Breast epithelium (tissue), 4 donors: ENCODE measurements around the gene JDP2. TPM values are rescaled to one million over a fixed set of nuclear protein-coding genes. Genes with fewer than 3 reads are reported as not detected.

ENCODE experiments used
- DNase-seq, 2 donors: peaks; one replicate each; pipeline ENCODE4 v3.0.0-alpha.2; 2019; ENCODE audit warnings: low spot score in 2 of 2
- H3K27ac ChIP-seq, 2 donors: fragments of 200-600 bp; sonication (generic) in 1 of 2; one replicate each; pipeline ENCODE4 v1.5.1; 2016 to 2019; ENCODE audit warnings: mild to moderate bottlenecking in 1 of 2
- H3K27me3 ChIP-seq, 2 donors: fragments of 200-600 bp; sonication (generic) in 1 of 2; one replicate each; pipeline versions ENCODE4 v1.5.1 to v1.6.0; 2017 to 2019; ENCODE audit warnings: control low read depth in 1 of 2, mild to moderate bottlenecking in 1 of 2
- H3K36me3 ChIP-seq: fragments of 200-600 bp; one replicate; pipeline ENCODE4 v1.5.1; 2019
- H3K4me1 ChIP-seq, 2 donors: fragments of 200-600 bp; sonication (generic); one replicate each; pipeline ENCODE4 v1.5.1; 2016 to 2019; ENCODE audit warnings: control low read depth in 1 of 2
- H3K4me3 ChIP-seq, 3 donors: fragments of 200-600 bp; sonication (generic); 1 replicate in 2 of 3; 2 replicates in 1 of 3; pipeline ENCODE4 v1.5.1; 2016 to 2019; ENCODE audit warnings: mild to moderate bottlenecking in 3 of 3, moderate library complexity in 2 of 3
- H3K9me3 ChIP-seq, 2 donors: fragments of 200-600 bp; sonication (generic) in 1 of 2; one replicate each; pipeline ENCODE4 v1.5.1; 2016 to 2019; ENCODE audit warnings: control low read depth in 1 of 2
- CTCF ChIP-seq, 3 donors: fragments of 450-650 bp; IDR thresholded peaks; one replicate each; pipeline ENCODE4 v1.5.1; 2016 to 2017; ENCODE audit warnings: antibody characterized with exemption in 3 of 3, mild to moderate bottlenecking in 3 of 3, moderate library complexity in 3 of 3
- POLR2A ChIP-seq: fragments of 450-650 bp; IDR thresholded peaks from one replicate; pipeline ENCODE4 v1.6.1; 2016; ENCODE audit warnings: antibody characterized with exemption, mild to moderate bottlenecking, moderate library complexity
- POLR2AphosphoS5 ChIP-seq, 3 donors: sonication (generic); formaldehyde crosslinking; IDR thresholded peaks; one replicate each; pipeline ENCODE4 v1.6.1; 2017; ENCODE audit warnings: antibody characterized with exemption in 3 of 3
- intact Hi-C: fragments of 100-400 bp; cut with DNase I; formaldehyde crosslinking; loops from one replicate; pipeline ENCODE4 v1.15.1; 2023; ENCODE audit warnings: low total_unique reads
- total RNA-seq, 3 donors: library from RNA; depleted of rRNA; stranded (reverse); fragments of >200 nt; gene quantifications; one replicate each; pipeline ENCODE4 v1.1.0, GENCODE V29; 2016

The JDP2 gene
- total RNA-seq, 3 donors from 2014 or later = 35.7 to 153 (median 58.3) TPM

- H3K9me3 ChIP-seq = no peaks in the 10 kb centered on the region
These were observed 31.4 kb downstream of the JDP2 start for GRCh38 chr14:75459099-75459741.

GRCh38 chr14:75459791-75460190 lies 32.0 kb downstream of the JDP2 start:
- DNase-seq = no peak
- intact Hi-C loops = no loop called here
- H3K27ac ChIP-seq = peak overlapping the region; percentile 83 to 86

More at GRCh38 chr14:75459099-75459741, 31.4 kb downstream of the JDP2 start:
- Histone ChIP-seq H3K4me1 (peaks cover 6 to 9% of the 10 kb centered on the region in 2 donors), H3K27ac (peak overlapping the region; percentile 83 to 86), H3K27me3 (no peaks in the 10 kb centered on the region), H3K4me3 (no peak overlapping the region), H3K36me3 (no peaks in the 10 kb centered on the region)
- DNase-seq = peak; percentile 57 to 68
- intact Hi-C loops = no loop called here
- peak in 2 of 3 donors; percentile 27 to 30 for TF ChIP-seq CTCF (IDR thresholded peaks at IDR 0.05)
- TF ChIP-seq POLR2AphosphoS5 (IDR thresholded peaks at IDR 0.05) = no peak
- TF ChIP-seq POLR2A = no peak

GRCh38 chr14:75460394-75460793 lies 32.6 kb downstream of the JDP2 start:
- H3K27ac ChIP-seq = peak overlapping the region in 1 of 2 donors; percentile 83
- no peak for TF ChIP-seq POLR2A
- peaks cover 0 to under 1% of the 10 kb centered on the region in 2 donors for H3K4me1 ChIP-seq
- H3K4me3 ChIP-seq = no peak overlapping the region
- H3K27me3 ChIP-seq = no peaks in the 10 kb centered on the region
- no peaks in the 10 kb centered on the region for H3K36me3 ChIP-seq
- DNase-seq = no peak
- no peaks in the 10 kb centered on the region for H3K9me3 ChIP-seq
- intact Hi-C loops = no loop called here

More at GRCh38 chr14:75459791-75460190, 32.0 kb downstream of the JDP2 start:
- Histone ChIP-seq H3K27me3 (no peaks in the 10 kb centered on the region), H3K4me1 (peaks cover under 1 to 7% of the 10 kb centered on the region in 2 donors), H3K9me3 (no peaks in the 10 kb centered on the region), H3K36me3 (no peaks in the 10 kb centered on the region), H3K4me3 (no peak overlapping the region)
- TF ChIP-seq POLR2A = no peak
- TF ChIP-seq CTCF (IDR thresholded peaks at IDR 0.05) = no peak
- TF ChIP-seq POLR2AphosphoS5 (IDR thresholded peaks at IDR 0.05) = no peak

GRCh38 chr14:75461303-75461702 lies 33.5 kb downstream of the JDP2 start:
- peak overlapping the region; percentile 20 to 35 for H3K27ac ChIP-seq
- H3K4me3 ChIP-seq = no peak overlapping the region
- no peaks in the 10 kb centered on the region for H3K4me1 ChIP-seq
- no peak for DNase-seq
- no peaks in the 10 kb centered on the region for H3K9me3 ChIP-seq
- intact Hi-C loops = no loop called here
- TF ChIP-seq POLR2AphosphoS5 (IDR thresholded peaks at IDR 0.05) = no peak
- no peak for TF ChIP-seq POLR2A
- H3K27me3 ChIP-seq = no peaks in the 10 kb centered on the region
- H3K36me3 ChIP-seq = no peaks in the 10 kb centered on the region

- TF ChIP-seq POLR2AphosphoS5 (IDR thresholded peaks at IDR 0.05) (no peak), CTCF (IDR thresholded peaks at IDR 0.05) (no peak), POLR2A (no peak)
- intact Hi-C loops = no loop called here
- Histone ChIP-seq H3K4me1 (no peaks in the 10 kb centered on the region), H3K27me3 (no peaks in the 10 kb centered on the region), H3K27ac (peak overlapping the region; percentile 20 to 35), H3K36me3 (no peaks in the 10 kb centered on the region), H3K9me3 (no peaks in the 10 kb centered on the region), H3K4me3 (no peak overlapping the region)
- DNase-seq = no peak
These were observed 34.0 kb downstream of the JDP2 start for GRCh38 chr14:75461755-75462349.

GRCh38 chr14:75464626-75465025 lies 36.8 kb downstream of the JDP2 start:
- no peak for DNase-seq
- Histone ChIP-seq H3K36me3 (no peaks in the 10 kb centered on the region), H3K27ac (no peak overlapping the region), H3K4me1 (no peaks in the 10 kb centered on the region), H3K9me3 (no peaks in the 10 kb centered on the region), H3K27me3 (no peaks in the 10 kb centered on the region), H3K4me3 (no peak overlapping the region)
- intact Hi-C loops = no loop called here
- no peak for TF ChIP-seq CTCF (IDR thresholded peaks at IDR 0.05)
- TF ChIP-seq POLR2A = no peak
- TF ChIP-seq POLR2AphosphoS5 (IDR thresholded peaks at IDR 0.05) = no peak
